ENCODE data around the gene POLR2F. TPM values are rescaled to one million over a fixed set of nuclear protein-coding genes. Genes with fewer than 3 reads are reported as not detected.

The POLR2F gene
- total RNA-seq, 4 donors from 2014 or later = 84.1 to 152 (median 134) TPM

DNA sequence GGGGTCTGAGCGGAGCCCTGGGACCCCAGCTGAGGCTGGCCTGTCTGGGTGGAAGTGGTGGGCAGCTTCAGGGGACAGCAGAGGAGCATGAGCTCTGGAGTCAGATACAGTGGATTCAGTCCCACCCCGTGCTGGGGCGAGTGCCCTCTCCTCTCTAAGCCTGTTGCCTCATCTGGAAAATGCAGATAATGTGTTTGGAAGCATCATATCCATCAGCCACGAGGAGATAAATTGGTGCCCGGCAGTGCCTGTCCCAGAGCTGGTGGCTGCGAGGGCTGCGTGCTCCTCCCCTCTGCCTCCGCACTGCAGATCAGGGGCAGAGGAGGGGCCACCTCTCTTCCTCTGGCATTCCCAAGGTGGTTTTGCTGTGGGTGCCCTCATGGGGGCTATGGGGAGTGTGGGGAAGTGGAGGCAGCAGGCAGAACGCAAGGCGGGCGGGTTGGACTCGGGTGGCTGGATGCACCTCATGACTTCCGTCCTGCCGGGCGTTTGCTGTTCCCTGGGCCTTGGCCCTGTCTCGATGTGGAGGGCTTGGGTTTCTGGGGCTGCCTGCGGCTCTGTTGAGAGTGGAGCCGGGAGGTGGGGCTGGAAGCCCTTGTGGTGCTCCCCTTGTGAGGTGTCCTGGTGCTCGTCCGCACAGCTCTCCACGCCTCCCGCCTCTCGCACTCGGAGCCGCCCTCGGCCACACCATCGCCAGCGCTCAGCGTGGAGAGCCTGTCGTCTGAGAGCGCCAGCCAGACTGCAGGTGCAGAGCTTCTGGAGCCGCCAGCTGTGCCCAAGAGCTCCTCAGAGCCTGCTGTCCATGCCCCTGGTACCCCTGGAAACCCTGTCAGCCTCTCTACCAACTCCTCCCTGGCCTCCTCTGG is 26.5 kb upstream of the POLR2F start:
- Histone ChIP-seq H3K36me3 (peaks cover 0 to 44% of the 10 kb centered on the region in 2 donors), H3K4me1 (no peaks in the 10 kb centered on the region), H3K4me3 (no peak overlapping the region), H3K9me3 (no peaks in the 10 kb centered on the region), H3K27ac (no peak overlapping the region), H3K27me3 (no peaks in the 10 kb centered on the region)
- no peak for TF ChIP-seq POLR2A (IDR thresholded peaks at IDR 0.05)
- TF ChIP-seq, protein P1, sequence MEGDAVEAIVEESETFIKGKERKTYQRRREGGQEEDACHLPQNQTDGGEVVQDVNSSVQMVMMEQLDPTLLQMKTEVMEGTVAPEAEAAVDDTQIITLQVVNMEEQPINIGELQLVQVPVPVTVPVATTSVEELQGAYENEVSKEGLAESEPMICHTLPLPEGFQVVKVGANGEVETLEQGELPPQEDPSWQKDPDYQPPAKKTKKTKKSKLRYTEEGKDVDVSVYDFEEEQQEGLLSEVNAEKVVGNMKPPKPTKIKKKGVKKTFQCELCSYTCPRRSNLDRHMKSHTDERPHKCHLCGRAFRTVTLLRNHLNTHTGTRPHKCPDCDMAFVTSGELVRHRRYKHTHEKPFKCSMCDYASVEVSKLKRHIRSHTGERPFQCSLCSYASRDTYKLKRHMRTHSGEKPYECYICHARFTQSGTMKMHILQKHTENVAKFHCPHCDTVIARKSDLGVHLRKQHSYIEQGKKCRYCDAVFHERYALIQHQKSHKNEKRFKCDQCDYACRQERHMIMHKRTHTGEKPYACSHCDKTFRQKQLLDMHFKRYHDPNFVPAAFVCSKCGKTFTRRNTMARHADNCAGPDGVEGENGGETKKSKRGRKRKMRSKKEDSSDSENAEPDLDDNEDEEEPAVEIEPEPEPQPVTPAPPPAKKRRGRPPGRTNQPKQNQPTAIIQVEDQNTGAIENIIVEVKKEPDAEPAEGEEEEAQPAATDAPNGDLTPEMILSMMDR (IDR thresholded peaks at IDR 0.05 in 4 of 5, conservative IDR thresholded peaks at IDR 0.05 in 1 of 5) = no peak
- intact Hi-C loops (cut with DNase I; ENCODE audit: low total_unique reads) (no loop called here), in situ Hi-C loops (cut with MboI; ENCODE audit: low sequenced_read_pairs in 4 of 4) (no loop called here)
- DNase-seq = no peak
- ATAC-seq = no peak

DNA sequence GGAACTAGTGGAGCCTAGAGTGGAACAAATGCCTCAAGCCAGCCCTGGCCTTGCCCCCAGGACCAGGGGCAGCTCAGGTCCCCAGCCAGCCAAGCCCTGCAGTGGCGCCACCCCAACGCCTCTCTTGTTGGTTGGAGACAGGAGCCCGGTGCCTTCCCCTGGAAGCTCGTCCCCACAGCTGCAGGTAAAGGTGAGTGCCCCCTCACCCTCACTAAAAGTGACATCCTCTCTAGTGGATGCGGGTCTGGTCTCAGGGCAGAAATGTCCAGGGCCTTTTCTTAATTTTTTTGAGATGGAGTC is 25.9 kb upstream of the POLR2F start:
- Histone ChIP-seq H3K9me3 (no peaks in the 10 kb centered on the region), H3K4me1 (no peaks in the 10 kb centered on the region), H3K36me3 (peaks cover 0 to 44% of the 10 kb centered on the region in 2 donors), H3K27ac (no peak overlapping the region), H3K4me3 (no peak overlapping the region), H3K27me3 (no peaks in the 10 kb centered on the region)
- DNase-seq (no peak), ATAC-seq (no peak)
- TF ChIP-seq, protein P1 (IDR thresholded peaks at IDR 0.05 in 4 of 5, conservative IDR thresholded peaks at IDR 0.05 in 1 of 5) = no peak
- no peak for TF ChIP-seq POLR2A (IDR thresholded peaks at IDR 0.05)
- intact Hi-C loops (cut with DNase I; ENCODE audit: low total_unique reads) = no loop called here
- in situ Hi-C loops (cut with MboI; ENCODE audit: low sequenced_read_pairs in 4 of 4) = no loop called here

DNA sequence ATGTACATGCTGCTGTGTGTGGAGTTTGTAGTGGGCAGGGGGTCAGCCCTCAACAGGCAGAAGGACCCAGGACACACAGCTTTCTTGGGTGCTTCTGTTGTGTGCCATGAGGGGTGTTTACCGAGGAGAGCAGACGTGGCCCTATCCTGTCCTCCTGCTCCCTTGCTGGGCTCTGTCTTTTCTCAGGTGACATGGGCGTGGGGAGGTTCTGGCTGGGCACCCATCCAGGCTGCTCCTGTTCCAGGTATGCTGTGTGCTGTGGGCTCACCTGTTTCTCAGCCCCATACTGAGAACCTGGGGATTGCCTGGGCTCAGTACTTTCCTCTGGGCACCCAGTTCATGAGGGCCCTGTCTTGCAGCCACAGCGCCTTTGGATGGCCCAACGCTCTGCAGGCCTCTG is 24.1 kb upstream of the POLR2F start:
- H3K27me3 ChIP-seq = no peaks in the 10 kb centered on the region
- no peaks in the 10 kb centered on the region for H3K9me3 ChIP-seq
- in situ Hi-C loops (cut with MboI; ENCODE audit: low sequenced_read_pairs in 4 of 4) (no loop called here), intact Hi-C loops (cut with DNase I; ENCODE audit: low total_unique reads) (no loop called here)
- ATAC-seq (no peak), DNase-seq (no peak)
- H3K4me3 ChIP-seq = no peak overlapping the region
- TF ChIP-seq, protein P1 (IDR thresholded peaks at IDR 0.05 in 4 of 5, conservative IDR thresholded peaks at IDR 0.05 in 1 of 5) = no peak
- TF ChIP-seq POLR2A (IDR thresholded peaks at IDR 0.05) = no peak
- H3K36me3 ChIP-seq = peaks cover 0 to 44% of the 10 kb centered on the region in 2 donors
- peaks cover 11 to 12% of the 10 kb centered on the region in 2 donors for H3K4me1 ChIP-seq
- no peak overlapping the region for H3K27ac ChIP-seq

DNA sequence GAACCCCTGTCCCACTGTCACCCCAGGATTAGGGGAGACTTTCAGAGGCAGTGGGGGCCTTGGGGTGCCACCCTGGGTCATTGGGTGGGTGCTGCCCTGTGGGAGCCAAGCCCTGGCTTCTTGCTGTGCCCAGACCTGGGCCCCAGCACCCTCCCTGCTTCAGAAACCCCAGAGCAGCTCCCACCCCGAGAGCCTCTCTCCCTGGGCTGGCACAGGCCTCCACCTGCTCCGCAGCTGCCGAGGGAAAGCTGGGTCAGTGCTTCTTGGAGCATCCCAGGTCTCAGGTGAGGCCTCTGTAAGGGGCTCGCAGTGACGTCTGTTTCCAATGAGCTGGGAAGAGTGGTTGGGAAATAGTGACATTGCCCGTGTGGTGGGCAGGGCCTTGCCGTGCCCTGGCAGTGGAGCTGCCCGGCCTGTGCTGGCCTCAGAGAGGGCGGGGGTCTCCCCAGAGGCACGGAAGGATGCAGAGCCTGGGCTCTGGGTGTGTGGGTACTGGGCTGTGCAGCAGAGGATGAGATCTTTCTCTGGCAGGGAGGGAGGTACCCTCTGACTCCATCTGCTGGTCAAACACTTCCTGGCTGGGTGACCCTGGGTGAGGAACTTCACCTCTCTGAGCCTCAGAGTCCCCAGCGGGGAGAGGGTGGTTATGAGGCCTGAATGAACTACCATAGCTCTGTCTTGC is 23.1 kb upstream of the POLR2F start:
- DNase-seq (no peak), ATAC-seq (no peak)
- Histone ChIP-seq H3K4me1 (peaks cover 11 to 12% of the 10 kb centered on the region in 2 donors), H3K4me3 (no peak overlapping the region), H3K27me3 (no peaks in the 10 kb centered on the region), H3K9me3 (no peaks in the 10 kb centered on the region), H3K27ac (no peak overlapping the region), H3K36me3 (peaks cover 0 to 38% of the 10 kb centered on the region in 2 donors)
- intact Hi-C loops (cut with DNase I; ENCODE audit: low total_unique reads) = loop anchor here (5.0 kb wide), 1 partner anchor 43 kb away; no protein-coding TSS in a partner anchor
- in situ Hi-C loops (cut with MboI; ENCODE audit: low sequenced_read_pairs in 4 of 4) = no loop called here
- TF ChIP-seq POLR2A (IDR thresholded peaks at IDR 0.05) = no peak
- TF ChIP-seq, protein P1 (IDR thresholded peaks at IDR 0.05 in 4 of 5, conservative IDR thresholded peaks at IDR 0.05 in 1 of 5) = peak in 2 of 5 experiments; percentile 22 to 29
